Measurements from ENCODE around the gene PPIL3. TPM values are rescaled to one million over a fixed set of nuclear protein-coding genes. Genes with fewer than 3 reads are reported as not detected.

The PPIL3 gene
- polyA plus RNA-seq, 1 experiment, result 40.8 TPM

- Histone ChIP-seq H3K27ac (ENCODE audit: low read depth, low read length) (no peak overlapping the region), H3K4me3 (ENCODE audit: low read depth, low read length) (no peak overlapping the region), H3K9me3 (ENCODE audit: control insufficient read depth, insufficient read depth, low read length) (no peaks in the 10 kb centered on the region), H3K27me3 (ENCODE audit: control insufficient read depth, insufficient read depth, low read length) (no peaks in the 10 kb centered on the region)
- TF ChIP-seq, protein P1, sequence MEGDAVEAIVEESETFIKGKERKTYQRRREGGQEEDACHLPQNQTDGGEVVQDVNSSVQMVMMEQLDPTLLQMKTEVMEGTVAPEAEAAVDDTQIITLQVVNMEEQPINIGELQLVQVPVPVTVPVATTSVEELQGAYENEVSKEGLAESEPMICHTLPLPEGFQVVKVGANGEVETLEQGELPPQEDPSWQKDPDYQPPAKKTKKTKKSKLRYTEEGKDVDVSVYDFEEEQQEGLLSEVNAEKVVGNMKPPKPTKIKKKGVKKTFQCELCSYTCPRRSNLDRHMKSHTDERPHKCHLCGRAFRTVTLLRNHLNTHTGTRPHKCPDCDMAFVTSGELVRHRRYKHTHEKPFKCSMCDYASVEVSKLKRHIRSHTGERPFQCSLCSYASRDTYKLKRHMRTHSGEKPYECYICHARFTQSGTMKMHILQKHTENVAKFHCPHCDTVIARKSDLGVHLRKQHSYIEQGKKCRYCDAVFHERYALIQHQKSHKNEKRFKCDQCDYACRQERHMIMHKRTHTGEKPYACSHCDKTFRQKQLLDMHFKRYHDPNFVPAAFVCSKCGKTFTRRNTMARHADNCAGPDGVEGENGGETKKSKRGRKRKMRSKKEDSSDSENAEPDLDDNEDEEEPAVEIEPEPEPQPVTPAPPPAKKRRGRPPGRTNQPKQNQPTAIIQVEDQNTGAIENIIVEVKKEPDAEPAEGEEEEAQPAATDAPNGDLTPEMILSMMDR (IDR thresholded peaks at IDR 0.05; ENCODE audit: low read depth, low read length), result no peak
- ChIA-PET POLR2A (interaction anchor here (0.7 kb wide), 1 partner anchor 63 kb away, joined by 4 read pairs; no protein-coding TSS in a partner anchor), CTCF (interaction anchor here (0.7 to 1.2 kb wide), 3 partner anchors 23 to 344 kb away, joined by 3 to 4 read pairs (median 3); no protein-coding TSS in a partner anchor)
- DNase-seq (ENCODE audit: low read depth, low spot score), result no peak
Observed at GRCh38 chr2:200878289-200878880, 10.5 kb downstream of the PPIL3 start.

- ChIA-PET CTCF (interaction anchor here (0.5 to 1.2 kb wide), 3 partner anchors 24 to 345 kb away, joined by 3 to 4 read pairs (median 3); no protein-coding TSS in a partner anchor), POLR2A (interaction anchor here (0.7 kb wide), 1 partner anchor 62 kb away, joined by 4 read pairs; no protein-coding TSS in a partner anchor)
- Histone ChIP-seq H3K4me3 (ENCODE audit: low read depth, low read length) (no peak overlapping the region), H3K9me3 (ENCODE audit: control insufficient read depth, insufficient read depth, low read length) (no peaks in the 10 kb centered on the region), H3K27ac (ENCODE audit: low read depth, low read length) (no peak overlapping the region), H3K27me3 (ENCODE audit: control insufficient read depth, insufficient read depth, low read length) (no peaks in the 10 kb centered on the region)
- no peak for DNase-seq (ENCODE audit: low read depth, low spot score)
- TF ChIP-seq, protein P1 (IDR thresholded peaks at IDR 0.05; ENCODE audit: low read depth, low read length), result no peak
Observed at GRCh38 chr2:200877443-200877842, 11.4 kb downstream of the PPIL3 start.

DNA sequence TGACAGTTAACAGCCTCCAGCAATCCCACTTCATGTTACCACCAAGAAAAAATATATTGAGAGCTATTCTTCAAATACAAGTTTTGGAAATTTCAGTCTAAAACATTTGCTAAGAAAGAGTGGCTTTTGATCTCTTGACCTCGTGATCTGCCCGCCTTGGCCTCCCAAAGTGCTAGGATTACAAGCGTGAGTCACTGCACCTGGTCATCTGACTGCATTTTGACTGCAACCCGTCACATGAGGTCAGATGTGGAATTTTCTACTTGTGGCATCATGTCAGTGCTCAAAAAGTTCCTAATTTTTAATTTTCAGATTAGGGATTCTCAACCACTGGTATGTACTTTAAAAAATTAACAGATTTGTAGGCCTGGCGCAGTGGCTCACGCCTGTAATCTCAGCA lies 15.3 kb downstream of the PPIL3 start:
- no peaks in the 10 kb centered on the region for H3K27me3 ChIP-seq (ENCODE audit: control insufficient read depth, insufficient read depth, low read length)
- H3K4me3 ChIP-seq (ENCODE audit: low read depth, low read length), result no peak overlapping the region
- DNase-seq (ENCODE audit: low read depth, low spot score), result no peak
- H3K27ac ChIP-seq (ENCODE audit: low read depth, low read length), result no peak overlapping the region
- ChIA-PET POLR2A (no interaction called here), CTCF (no interaction called here)
- TF ChIP-seq, protein P1 (IDR thresholded peaks at IDR 0.05; ENCODE audit: low read depth, low read length), result no peak
- H3K9me3 ChIP-seq (ENCODE audit: control insufficient read depth, insufficient read depth, low read length), result no peaks in the 10 kb centered on the region

DNA sequence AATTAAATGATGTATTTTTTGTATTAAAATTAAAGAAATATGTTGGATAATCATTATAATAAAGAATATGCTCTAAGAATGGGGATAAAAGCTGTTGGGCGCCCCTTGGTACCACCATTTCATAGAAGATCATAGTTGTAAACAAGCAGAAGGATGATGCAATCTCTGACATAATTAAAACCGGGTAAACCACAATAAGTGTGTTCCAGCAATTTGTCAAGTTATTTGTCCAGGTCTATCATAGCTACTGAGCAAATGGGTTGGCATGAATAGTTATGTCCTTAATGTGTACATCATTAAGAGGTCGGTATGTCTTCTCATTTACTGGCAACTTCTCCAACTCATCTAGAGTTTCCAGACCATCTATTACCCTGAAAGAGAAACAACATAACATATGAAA lies 17.7 kb downstream of the PPIL3 start:
- CTCF ChIA-PET, result no interaction called here
- H3K27ac ChIP-seq (ENCODE audit: low read depth, low read length), result no peak overlapping the region
- TF ChIP-seq, protein P1 (IDR thresholded peaks at IDR 0.05; ENCODE audit: low read depth, low read length), result no peak
- no peaks in the 10 kb centered on the region for H3K27me3 ChIP-seq (ENCODE audit: control insufficient read depth, insufficient read depth, low read length)
- H3K4me3 ChIP-seq (ENCODE audit: low read depth, low read length), result no peak overlapping the region
- POLR2A ChIA-PET, result no interaction called here
- no peaks in the 10 kb centered on the region for H3K9me3 ChIP-seq (ENCODE audit: control insufficient read depth, insufficient read depth, low read length)
- DNase-seq (ENCODE audit: low read depth, low spot score), result no peak

- POLR2A ChIA-PET, result no interaction called here
- Histone ChIP-seq H3K27me3 (ENCODE audit: control insufficient read depth, insufficient read depth, low read length) (no peaks in the 10 kb centered on the region), H3K27ac (ENCODE audit: low read depth, low read length) (no peak overlapping the region), H3K4me3 (ENCODE audit: low read depth, low read length) (no peak overlapping the region), H3K9me3 (ENCODE audit: control insufficient read depth, insufficient read depth, low read length) (no peaks in the 10 kb centered on the region)
- CTCF ChIA-PET, result no interaction called here
- no peak for DNase-seq (ENCODE audit: low read depth, low spot score)
- TF ChIP-seq, protein P1 (IDR thresholded peaks at IDR 0.05; ENCODE audit: low read depth, low read length), result no peak
Observed at GRCh38 chr2:200869014-200869413, 19.9 kb downstream of the PPIL3 start.

Data from AG04450 (cell line).